ENCODE measurements around the gene RCN1.

RCN1 gene

DNA sequence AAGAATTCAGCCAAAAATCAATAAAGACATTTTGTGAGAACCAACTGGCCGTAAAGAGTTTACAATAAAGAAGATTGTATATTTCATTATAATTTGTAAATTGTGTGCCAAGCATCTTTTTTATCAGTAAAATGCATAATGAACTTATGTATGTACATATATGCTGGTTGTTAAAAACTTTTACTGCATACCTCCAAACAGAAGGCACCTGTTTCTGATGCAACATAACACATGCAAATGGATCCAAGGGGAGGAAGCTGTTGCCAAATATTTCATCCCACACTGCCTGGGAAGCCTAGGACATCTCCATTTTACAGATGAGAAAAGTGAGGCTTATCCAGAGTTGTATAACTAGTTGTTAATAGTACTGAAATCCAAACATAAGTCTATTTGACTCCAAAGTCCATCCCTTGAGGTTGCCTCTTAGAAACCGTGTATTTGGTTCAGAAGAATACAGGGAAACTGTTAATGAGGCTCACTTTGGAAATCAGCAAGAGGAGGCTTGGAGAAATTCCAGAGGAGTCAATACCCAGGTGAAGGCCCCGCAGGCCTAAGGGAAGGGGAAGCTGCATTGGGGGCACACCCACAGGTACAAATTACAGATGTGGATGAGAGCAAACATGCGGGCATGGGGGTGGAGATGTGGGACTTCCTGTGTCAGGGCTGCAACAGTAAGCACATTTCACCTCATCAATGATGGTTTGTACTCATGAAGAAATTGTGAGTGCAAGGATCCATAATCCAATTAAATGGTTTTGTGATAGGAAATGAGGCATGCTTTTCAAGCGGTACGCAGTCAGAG, 51.1 kb downstream of the RCN1 start:
- TF ChIP-seq, protein P1, sequence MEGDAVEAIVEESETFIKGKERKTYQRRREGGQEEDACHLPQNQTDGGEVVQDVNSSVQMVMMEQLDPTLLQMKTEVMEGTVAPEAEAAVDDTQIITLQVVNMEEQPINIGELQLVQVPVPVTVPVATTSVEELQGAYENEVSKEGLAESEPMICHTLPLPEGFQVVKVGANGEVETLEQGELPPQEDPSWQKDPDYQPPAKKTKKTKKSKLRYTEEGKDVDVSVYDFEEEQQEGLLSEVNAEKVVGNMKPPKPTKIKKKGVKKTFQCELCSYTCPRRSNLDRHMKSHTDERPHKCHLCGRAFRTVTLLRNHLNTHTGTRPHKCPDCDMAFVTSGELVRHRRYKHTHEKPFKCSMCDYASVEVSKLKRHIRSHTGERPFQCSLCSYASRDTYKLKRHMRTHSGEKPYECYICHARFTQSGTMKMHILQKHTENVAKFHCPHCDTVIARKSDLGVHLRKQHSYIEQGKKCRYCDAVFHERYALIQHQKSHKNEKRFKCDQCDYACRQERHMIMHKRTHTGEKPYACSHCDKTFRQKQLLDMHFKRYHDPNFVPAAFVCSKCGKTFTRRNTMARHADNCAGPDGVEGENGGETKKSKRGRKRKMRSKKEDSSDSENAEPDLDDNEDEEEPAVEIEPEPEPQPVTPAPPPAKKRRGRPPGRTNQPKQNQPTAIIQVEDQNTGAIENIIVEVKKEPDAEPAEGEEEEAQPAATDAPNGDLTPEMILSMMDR (IDR thresholded peaks at IDR 0.05): no peak

DNA sequence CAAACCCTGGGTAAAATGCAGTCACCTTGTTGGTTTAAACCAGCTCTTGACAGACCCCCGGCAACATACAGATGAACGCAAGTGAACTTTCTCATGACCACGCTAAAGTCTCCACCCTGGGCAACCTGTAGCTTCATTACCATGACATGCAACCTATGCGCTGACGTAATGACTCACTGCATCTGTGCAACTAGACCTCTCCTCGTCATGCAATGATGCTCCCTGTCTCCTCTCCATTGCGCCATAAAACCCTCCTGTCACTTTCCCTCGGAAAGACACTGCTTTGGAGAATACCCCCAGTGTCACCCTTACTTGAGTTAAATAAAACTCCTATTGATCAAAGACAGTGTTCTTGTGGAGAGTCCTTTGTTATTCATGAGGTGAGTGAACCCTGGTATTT, 52.5 kb downstream of the RCN1 start:
- TF ChIP-seq, protein P1 (IDR thresholded peaks at IDR 0.05): no peak

DNA sequence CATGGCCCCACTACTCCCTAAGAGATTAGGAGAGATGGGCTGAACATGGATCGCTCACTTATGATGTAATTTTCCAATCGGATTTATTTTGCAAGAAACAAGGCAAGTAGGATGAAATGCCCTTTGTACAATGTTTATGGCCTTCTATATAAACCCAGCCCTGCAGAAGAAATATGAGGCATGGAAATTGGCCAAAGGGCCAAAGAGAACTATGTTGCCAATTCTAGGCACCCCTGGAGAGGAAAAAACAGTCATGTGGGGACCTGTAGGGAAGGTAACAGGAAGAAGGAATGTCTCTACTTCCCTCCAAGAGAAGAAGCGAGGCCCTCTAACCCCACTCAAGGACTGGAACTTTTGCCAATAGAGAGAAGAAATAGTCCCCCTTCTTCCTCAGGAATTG, 54.4 kb downstream of the RCN1 start:
- TF ChIP-seq, protein P1 (IDR thresholded peaks at IDR 0.05): no peak

DNA sequence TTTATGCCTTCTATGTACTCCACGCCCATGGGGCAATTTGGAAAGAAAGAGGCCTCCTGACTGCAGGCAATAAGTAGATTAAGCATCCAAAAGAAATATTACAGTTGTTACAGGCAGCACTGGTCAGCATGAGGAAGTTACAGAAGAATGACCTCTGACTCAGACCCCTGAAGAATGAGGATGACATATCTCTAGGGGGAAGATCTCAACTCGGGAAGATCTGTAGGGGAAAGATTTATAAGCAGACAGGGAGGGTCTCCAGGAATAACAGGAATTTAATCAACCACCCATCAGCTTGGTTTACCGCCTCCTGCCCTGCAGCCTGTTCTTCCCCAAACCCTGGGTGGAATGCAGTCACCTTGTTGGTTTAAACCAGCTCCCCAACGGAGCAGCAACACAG, 58.0 kb downstream of the RCN1 start:
- TF ChIP-seq, protein P1 (IDR thresholded peaks at IDR 0.05): no peak

DNA sequence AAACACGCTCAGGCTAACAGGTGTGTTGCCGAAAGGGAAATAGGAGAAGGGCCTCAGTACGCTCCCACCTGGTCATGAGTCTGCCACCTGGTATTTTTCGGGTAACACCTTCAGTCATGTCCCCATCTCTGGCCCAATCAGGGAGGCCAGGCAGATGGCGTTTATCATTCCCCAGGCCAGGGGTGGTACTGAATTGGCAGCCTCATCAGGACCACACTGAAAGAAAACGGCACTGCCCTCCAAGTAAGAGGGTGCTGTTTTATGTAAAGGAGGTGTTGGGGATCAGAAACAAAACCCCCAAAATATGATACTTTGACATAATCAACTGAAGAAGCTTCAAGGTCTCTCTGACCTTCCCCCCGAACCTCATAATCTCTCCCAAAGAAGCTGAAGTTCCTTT, 58.9 kb downstream of the RCN1 start:
- TF ChIP-seq, protein P1 (IDR thresholded peaks at IDR 0.05): no peak

DNA sequence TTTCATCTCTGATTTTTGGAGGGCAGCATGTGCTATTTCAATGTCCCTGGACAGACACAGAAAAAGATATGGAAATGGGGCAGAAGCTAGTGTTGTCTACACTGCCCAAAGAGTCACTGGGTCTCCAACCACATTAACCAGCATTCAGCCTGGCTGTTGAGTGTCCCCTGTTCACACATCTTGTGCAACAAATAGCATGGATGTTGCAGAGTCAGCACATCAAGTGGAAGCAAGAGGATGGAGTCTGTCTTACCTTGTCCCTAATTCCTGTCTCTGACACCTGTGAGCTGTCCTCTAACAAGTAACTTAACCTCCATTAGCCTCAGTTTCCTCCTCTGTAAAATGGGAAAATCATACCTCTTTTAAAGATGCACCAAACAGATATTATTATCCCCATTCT, 60.2 kb downstream of the RCN1 start:
- TF ChIP-seq, protein P1 (IDR thresholded peaks at IDR 0.05): no peak

DNA sequence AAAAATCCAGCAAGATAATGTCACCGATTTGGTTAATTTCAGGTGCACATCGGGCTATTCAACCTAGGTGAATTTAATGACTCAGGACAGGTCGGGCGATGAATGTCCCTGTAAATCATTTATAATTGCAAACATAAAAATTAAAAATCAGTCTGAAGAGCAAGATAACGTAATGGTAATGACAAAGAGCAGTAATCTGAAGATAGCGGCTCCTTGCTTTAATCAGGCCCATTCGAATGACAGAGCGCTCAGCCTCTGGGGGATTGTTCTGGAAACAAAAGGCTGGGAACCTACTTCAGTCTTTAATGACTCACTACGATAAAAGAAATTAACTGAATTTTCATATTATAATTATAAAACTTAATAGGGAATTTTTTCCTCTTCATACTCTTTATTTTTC, 61.3 kb downstream of the RCN1 start:
- TF ChIP-seq, protein P1 (IDR thresholded peaks at IDR 0.05): no peak

DNA sequence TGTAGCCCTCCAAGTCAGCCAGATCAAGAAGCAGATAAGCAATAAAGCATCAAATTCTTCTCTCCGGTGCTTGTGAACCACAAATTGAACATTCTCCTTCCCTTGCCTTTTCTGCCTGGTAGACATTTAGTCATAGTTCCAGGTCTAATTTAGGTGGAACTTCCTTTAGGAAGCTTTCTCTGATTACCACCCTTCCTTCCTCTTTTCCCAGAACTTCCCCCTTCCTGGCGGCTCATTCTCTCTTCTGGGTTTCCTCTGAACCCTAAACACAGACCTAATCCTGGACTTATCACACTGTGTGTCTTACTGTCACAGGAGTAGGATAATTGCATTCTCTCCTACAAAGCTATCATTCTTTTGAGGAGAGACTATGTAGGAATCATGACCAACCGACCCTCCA, 61.9 kb downstream of the RCN1 start:
- TF ChIP-seq, protein P1 (IDR thresholded peaks at IDR 0.05): no peak
